NCI-H128 (cell line): ENCODE measurements around the gene IL1R1.

ENCODE experiments used
- DNase-seq: peaks from one replicate; lab custom pipeline; 2025; ENCODE audit not compliant: unreplicated experiment; lab: John Stamatoyannopoulos, UW

IL1R1 gene

DNA sequence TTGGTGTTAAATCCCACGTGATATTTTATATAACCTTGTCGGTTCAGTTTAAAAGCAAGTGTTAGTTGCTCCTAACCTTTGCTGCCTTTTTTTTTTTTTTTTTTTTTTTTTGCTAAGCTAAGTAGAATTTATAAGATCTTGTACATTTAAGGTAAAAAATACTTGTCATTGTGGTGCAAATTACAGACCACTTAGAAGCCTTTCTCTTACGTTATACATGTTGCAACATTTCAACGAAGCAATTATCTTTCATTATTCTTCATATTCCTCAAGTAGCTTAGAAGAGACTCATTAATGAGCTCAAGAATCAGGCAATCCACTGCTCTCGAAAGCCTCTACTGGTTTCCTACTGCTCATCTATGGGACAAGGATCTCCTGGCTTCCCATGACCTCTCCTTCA lies 29.4 kb downstream of the IL1R1 start:
- no peak for DNase-seq

- no peak for DNase-seq
Measured at GRCh38 chr2:102172745-102173144, 30.2 kb downstream of the IL1R1 start.

DNA sequence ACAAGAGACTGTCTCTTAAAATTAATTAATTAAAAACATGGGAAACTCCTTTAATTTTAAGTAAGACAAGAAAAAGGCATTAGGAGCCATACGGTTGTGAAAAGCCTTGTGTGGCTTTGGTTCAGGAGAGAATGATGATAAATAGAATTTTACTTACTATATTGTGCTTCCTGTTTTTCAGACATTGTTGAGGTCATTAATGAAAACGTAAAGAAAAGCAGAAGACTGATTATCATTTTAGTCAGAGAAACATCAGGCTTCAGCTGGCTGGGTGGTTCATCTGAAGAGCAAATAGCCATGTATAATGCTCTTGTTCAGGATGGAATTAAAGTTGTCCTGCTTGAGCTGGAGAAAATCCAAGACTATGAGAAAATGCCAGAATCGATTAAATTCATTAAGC lies 33.6 kb downstream of the IL1R1 start:
- DNase-seq, result no peak

- no peak for DNase-seq
Measured at GRCh38 chr2:102177814-102178478, 35.4 kb downstream of the IL1R1 start.

DNA sequence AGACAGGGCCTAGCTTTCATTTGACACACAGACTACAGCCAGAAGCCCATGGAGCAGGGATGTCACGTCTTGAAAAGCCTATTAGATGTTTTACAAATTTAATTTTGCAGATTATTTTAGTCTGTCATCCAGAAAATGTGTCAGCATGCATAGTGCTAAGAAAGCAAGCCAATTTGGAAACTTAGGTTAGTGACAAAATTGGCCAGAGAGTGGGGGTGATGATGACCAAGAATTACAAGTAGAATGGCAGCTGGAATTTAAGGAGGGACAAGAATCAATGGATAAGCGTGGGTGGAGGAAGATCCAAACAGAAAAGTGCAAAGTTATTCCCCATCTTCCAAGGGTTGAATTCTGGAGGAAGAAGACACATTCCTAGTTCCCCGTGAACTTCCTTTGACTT lies 36.5 kb downstream of the IL1R1 start:
- no peak for DNase-seq

GRCh38 chr2:102179788-102180686 lies 37.5 kb downstream of the IL1R1 start:
- DNase-seq, result no peak

DNA sequence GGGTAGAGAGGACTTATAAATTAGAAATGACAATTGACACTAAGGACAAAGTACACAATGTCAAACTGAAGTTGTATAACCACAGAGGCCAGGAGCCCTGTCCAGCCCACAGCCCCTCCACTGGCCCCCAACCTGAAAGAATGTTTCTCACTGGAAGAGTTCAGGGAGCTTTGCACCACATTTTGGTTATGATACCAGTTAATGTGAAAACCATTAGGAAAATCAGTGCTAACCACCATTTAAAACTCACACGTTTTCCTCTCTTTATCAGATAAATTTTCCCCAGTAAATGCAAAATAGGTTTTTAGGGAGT lies 38.1 kb downstream of the IL1R1 start:
- no peak for DNase-seq

DNA sequence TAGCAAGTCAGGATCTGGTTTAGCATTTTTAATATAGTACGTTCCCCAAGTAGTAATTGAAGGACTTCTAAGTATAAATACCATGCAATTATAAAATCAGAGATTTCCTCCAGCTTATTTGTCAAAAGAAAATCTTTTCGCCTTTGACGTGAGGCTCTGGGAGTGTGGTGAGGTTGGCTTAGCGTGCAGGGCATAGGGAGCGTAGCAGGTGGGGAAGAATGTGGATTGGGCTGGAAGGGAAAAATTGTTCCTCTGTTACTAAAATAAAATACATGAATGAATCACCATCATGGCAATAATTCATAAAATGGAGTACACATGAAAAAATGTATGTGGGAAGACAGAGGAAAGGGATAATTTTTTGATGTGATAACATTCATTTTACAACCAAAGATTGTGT lies 38.8 kb downstream of the IL1R1 start:
- DNase-seq, result no peak

- DNase-seq, result no peak
Measured at GRCh38 chr2:102181919-102182635, 39.5 kb downstream of the IL1R1 start.

- no peak for DNase-seq
Measured at GRCh38 chr2:102184018-102184417, 41.5 kb downstream of the IL1R1 start.

- DNase-seq, result no peak
Measured at GRCh38 chr2:102184568-102184967, 42.0 kb downstream of the IL1R1 start.

GRCh38 chr2:102185347-102185746 lies 42.8 kb downstream of the IL1R1 start:
- DNase-seq, result no peak

DNA sequence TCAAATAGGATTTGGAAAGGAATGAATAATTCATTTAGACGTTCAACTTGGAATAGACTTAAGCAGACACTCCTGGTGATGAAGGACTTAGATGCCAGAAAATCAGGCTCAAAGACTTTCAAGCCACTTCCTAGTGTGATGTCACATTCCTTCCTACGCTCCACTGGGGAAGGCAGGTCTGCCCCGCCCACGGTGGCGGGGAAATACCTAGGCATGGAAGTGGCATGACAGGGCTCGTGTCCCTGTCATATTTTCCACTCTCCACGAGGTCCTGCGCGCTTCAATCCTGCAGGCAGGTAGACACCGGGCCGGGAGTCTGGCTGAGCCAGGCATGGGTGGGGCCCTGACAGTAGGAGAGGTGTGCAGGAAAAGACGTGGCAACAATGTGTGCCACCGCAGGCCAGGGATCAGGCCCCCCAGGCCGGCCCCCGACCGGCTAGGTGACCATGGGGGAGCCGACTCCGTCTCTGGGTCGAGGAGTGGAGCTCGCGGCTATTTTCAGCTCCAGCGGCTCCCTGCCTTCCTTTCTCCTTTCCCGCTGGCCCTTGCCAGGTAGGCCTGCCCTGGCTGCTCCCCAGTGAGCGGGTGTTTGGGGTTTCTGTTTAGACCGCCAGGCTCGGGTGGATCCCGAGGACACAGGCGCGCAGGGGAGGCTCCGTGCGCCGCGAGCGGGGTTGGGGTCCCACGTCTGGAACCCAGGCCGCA lies 44.4 kb downstream of the IL1R1 start, which contains the start of gene IL1RL2:
Gene IL1RL2 (plus strand): TSS at position 233 of the 705 bp plus-strand sequence. CDS start 845 bp downstream, outside the sequence.
- no peak for DNase-seq

DNA sequence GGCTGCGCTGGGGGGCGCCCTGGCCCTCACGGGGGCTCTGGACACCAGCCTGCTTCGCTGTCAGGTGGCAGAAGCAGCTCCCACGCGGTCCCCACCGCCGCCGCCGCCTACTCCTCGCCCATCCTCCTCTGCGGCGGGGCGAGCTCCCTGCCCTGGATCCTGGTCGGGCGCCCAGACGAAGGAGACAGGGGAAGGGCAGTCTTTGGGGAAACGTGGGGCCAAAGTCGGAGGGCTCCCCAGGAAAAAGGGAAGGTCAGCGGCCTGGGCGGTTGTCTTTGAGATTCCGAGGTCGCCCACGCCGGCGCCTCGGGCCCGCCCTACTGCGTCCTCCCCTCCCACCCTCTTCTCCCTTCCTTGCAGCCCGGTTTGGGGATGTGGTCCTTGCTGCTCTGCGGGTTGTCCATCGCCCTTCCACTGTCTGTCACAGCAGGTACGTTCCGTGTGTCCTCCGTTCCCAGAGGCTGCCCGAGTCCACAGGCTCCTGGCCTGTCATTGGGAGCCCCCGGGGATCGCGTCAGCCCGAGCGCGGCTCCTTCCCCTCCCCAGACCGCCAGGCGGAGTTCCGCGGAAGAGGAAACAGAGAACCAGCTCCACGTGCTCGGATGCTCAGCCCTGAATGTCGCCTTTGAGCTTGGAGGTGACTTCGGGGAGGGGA lies 45.1 kb downstream of the IL1R1 start:
- DNase-seq, result no peak

- no peak for DNase-seq
Measured at GRCh38 chr2:102190430-102191107, 48.0 kb downstream of the IL1R1 start.

GRCh38 chr2:102191501-102191900 lies 49.0 kb downstream of the IL1R1 start:
- no peak for DNase-seq

DNA sequence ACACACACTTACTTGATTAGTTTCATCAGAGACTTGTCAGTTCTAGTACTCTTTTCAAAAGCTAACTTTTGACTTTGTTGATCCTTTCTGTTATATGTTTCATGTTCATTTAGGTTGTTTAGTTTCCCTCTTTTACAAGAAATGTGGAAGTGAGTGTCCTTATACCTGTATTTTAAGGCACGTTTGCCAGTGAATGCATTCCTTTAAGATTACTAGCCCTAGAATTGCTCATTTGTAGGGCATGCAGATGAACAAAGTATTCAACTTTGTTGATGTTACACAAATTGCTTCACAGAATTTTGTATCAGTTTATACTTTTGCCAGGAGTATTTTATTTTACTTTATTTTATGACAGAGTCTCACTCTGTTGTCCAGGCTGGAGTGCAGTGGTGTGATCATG lies 50.5 kb downstream of the IL1R1 start:
- DNase-seq, result no peak

DNA sequence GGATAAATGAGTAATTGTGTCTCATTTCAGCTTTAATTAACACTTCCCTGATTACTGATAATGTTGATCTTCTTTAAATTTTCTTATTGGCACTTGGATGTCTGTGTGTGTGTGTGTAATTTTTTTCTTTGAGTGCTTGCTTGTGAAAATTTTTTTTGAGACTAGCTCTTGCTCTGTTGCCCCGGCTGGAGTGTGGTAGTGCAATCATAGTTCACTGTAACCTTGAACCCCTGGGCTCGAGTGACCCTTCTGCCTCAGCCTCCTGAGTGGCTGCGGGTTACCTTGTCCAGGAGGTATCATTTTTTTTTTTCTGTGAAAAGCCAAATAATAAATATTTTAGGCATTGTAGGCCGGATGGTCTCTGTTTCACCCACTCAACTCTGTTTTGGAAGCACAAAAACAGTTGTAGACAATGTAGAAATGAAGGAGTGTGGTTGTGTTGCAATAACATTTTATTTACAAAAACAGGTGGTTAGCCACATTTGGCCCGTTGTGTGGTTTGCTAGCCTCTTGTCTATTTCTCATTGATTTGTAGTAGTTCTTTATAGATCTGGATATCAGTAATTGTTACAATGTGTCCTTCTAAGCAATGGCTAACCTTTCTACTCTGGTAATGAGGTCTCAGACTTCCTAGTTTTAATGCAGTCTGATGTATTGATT lies 52.2 kb downstream of the IL1R1 start:
- DNase-seq, result no peak

DNA sequence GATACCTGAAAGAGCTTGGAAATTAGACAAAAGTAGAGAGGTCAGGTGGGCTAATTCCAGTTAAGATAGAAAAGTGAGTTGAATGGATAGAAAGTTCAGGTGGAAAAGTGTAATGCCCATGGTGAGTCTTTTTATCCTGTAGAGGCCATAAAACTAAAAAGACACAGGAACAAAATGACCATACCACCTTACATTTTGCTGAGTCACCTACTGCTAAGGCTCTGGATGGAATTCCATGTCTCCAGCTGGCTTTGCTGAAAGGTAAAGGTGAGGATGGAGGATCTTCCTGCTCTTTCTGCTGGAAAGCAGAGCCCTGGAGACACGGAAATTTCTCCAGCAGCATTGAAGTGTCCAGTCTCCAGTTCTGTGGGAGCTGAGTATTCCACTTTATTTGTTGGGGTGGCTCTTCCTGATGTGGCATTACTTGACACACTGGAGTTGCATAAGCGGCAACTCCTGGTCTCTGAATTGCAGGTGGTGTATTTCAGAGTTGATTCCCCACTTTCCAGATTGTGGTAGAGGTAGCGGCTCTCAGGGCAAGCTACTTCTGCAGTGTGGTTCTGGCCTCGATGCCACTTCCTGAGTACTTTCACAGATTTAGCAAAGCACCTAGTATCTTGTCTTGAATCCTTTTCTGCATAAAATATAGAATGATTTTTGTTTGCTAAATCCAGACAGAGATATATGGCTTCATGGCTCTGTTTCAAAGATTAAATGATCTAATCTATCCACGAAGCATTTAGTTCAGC lies 55.0 kb downstream of the IL1R1 start:
- DNase-seq, result no peak
